H1 (cell line): ENCODE data around the gene RXRA. TPM values are rescaled to one million over a fixed set of nuclear protein-coding genes. Genes with fewer than 3 reads are reported as not detected.

Source experiments
- BCL11A ChIP-seq, 2 experiments: IDR thresholded peaks; one replicate each; pipeline ENCODE4 v1.6.1; 2011; ENCODE audit warnings: low read depth in 2 of 2, low read length in 2 of 2, mild to moderate bottlenecking in 2 of 2
- CHD2 ChIP-seq: IDR thresholded peaks from 2 replicates; pipeline ENCODE4 v1.6.1; 2012; ENCODE audit warnings: low read length, improper control_type of control experiment
- polyA plus RNA-seq, 7 experiments: library from polyadenylated mRNA; depleted of rRNA in 3 of 7; stranded (reverse) in 5 of 7; unstranded in 2 of 7; fragments of >200 nt in 5 of 7; fragments of 200-250 nt in 2 of 7; gene quantifications; 1 replicate in 5 of 7; 2 replicates in 1 of 7; 4 replicates in 1 of 7; pipeline versions ENCODE4 v1.2.1 to v1.2.3, GENCODE V29; 2011 to 2013; ENCODE audit warnings: missing spikeins in 2 of 7, mixed read lengths in 2 of 7
- total RNA-seq: library from RNA; stranded (reverse); fragmentation: NEBNext Ultra II Directional; extraction: Animal tissue kit (Norgen Biotek cat#: 25700); gene quantifications from 2 replicates; pipeline ENCODE4 v1.2.1, GENCODE V29; 2021
- TF ChIP-seq, protein P1 (sequence below): fragments of 300-600 bp; sonication (generic); IDR thresholded peaks from 2 replicates; pipeline ENCODE4 v1.7.1; 2012; ENCODE audit warnings: low read length, moderate library complexity, mild to moderate bottlenecking, inconsistent platforms; ENCODE audit not compliant: insufficient replicate concordance
- TF ChIP-seq, protein P2 (sequence below): IDR thresholded peaks from 2 replicates; pipeline ENCODE4 v1.6.1; 2012; ENCODE audit warnings: inconsistent platforms

Gene RXRA
- total and polyA plus RNA-seq, 2 of the 8 experiments (the other 6 are each of a cell fraction or from before 2014, with no cell fraction given): 9.8 to 29.4 TPM

DNA sequence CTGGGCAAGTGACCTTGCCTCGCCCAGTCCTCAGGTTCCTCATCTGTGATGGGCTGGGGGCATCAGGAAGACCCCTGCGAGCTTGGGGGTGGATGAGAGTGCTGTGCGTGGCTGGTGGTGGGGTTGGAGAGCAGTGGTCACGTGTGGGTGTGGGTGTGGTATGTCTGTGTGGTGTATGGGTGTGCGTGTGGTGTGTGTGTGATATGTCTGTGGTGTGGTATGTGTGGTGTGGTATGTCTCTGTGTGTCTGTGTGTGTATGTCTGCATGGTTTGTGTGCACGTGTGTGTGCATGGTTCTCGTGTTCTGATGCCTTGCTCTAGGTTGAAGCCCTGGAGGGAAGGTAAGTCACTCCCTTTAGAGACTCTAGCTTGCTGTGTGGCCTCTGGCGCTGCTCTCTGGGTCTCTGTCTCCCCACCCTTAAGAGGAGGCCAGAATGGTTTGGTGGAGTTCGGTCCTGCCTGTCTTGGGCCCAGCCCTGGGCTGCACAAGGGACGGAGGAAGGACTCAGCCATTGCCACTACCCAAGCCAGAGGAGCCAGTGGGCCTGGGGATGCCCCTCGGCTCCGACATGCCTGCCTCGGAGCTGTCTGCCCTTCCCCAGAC lies 87.0 kb downstream of the RXRA start (continued):
- TF ChIP-seq, protein P1, sequence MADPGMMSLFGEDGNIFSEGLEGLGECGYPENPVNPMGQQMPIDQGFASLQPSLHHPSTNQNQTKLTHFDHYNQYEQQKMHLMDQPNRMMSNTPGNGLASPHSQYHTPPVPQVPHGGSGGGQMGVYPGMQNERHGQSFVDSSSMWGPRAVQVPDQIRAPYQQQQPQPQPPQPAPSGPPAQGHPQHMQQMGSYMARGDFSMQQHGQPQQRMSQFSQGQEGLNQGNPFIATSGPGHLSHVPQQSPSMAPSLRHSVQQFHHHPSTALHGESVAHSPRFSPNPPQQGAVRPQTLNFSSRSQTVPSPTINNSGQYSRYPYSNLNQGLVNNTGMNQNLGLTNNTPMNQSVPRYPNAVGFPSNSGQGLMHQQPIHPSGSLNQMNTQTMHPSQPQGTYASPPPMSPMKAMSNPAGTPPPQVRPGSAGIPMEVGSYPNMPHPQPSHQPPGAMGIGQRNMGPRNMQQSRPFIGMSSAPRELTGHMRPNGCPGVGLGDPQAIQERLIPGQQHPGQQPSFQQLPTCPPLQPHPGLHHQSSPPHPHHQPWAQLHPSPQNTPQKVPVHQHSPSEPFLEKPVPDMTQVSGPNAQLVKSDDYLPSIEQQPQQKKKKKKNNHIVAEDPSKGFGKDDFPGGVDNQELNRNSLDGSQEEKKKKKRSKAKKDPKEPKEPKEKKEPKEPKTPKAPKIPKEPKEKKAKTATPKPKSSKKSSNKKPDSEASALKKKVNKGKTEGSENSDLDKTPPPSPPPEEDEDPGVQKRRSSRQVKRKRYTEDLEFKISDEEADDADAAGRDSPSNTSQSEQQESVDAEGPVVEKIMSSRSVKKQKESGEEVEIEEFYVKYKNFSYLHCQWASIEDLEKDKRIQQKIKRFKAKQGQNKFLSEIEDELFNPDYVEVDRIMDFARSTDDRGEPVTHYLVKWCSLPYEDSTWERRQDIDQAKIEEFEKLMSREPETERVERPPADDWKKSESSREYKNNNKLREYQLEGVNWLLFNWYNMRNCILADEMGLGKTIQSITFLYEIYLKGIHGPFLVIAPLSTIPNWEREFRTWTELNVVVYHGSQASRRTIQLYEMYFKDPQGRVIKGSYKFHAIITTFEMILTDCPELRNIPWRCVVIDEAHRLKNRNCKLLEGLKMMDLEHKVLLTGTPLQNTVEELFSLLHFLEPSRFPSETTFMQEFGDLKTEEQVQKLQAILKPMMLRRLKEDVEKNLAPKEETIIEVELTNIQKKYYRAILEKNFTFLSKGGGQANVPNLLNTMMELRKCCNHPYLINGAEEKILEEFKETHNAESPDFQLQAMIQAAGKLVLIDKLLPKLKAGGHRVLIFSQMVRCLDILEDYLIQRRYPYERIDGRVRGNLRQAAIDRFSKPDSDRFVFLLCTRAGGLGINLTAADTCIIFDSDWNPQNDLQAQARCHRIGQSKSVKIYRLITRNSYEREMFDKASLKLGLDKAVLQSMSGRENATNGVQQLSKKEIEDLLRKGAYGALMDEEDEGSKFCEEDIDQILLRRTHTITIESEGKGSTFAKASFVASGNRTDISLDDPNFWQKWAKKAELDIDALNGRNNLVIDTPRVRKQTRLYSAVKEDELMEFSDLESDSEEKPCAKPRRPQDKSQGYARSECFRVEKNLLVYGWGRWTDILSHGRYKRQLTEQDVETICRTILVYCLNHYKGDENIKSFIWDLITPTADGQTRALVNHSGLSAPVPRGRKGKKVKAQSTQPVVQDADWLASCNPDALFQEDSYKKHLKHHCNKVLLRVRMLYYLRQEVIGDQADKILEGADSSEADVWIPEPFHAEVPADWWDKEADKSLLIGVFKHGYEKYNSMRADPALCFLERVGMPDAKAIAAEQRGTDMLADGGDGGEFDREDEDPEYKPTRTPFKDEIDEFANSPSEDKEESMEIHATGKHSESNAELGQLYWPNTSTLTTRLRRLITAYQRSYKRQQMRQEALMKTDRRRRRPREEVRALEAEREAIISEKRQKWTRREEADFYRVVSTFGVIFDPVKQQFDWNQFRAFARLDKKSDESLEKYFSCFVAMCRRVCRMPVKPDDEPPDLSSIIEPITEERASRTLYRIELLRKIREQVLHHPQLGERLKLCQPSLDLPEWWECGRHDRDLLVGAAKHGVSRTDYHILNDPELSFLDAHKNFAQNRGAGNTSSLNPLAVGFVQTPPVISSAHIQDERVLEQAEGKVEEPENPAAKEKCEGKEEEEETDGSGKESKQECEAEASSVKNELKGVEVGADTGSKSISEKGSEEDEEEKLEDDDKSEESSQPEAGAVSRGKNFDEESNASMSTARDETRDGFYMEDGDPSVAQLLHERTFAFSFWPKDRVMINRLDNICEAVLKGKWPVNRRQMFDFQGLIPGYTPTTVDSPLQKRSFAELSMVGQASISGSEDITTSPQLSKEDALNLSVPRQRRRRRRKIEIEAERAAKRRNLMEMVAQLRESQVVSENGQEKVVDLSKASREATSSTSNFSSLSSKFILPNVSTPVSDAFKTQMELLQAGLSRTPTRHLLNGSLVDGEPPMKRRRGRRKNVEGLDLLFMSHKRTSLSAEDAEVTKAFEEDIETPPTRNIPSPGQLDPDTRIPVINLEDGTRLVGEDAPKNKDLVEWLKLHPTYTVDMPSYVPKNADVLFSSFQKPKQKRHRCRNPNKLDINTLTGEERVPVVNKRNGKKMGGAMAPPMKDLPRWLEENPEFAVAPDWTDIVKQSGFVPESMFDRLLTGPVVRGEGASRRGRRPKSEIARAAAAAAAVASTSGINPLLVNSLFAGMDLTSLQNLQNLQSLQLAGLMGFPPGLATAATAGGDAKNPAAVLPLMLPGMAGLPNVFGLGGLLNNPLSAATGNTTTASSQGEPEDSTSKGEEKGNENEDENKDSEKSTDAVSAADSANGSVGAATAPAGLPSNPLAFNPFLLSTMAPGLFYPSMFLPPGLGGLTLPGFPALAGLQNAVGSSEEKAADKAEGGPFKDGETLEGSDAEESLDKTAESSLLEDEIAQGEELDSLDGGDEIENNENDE: no peak
- TF ChIP-seq, protein P2, sequence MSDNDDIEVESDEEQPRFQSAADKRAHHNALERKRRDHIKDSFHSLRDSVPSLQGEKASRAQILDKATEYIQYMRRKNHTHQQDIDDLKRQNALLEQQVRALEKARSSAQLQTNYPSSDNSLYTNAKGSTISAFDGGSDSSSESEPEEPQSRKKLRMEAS: no peak
- TF ChIP-seq CHD2 (no peak), BCL11A (IDR thresholded peaks at IDR 0.05; ENCODE audit: low read depth in 2 of 2, low read length in 2 of 2) (no peak)
